Iris pigment epithelial cell (primary cell): Measurements from ENCODE around the gene HOXB2.

Source experiments
- DNase-seq: peaks from one replicate; pipeline ENCODE4 v3.0.0-alpha.2; 2011; ENCODE audit warnings: low read depth

HOXB2 gene

GRCh38 chr17:48541036-48541576 lies 3.8 kb downstream of the HOXB2 start:
- no peak for DNase-seq

- DNase-seq = no peak
Measured at GRCh38 chr17:48540213-48540612, 4.7 kb downstream of the HOXB2 start.

- DNase-seq = peak; percentile 78
Measured at GRCh38 chr17:48539177-48539576, 5.7 kb downstream of the HOXB2 start.

- DNase-seq = no peak
Measured at GRCh38 chr17:48537316-48537715, 7.6 kb downstream of the HOXB2 start.

GRCh38 chr17:48535793-48536559 lies 8.9 kb downstream of the HOXB2 start:
- DNase-seq = peak; percentile 24

- DNase-seq = no peak
Measured at GRCh38 chr17:48532261-48532660, 12.6 kb downstream of the HOXB2 start.

- DNase-seq = no peak
Measured at GRCh38 chr17:48530887-48531272, 14.0 kb downstream of the HOXB2 start, which contains the start of gene HOXB1. Gene HOXB1, minus strand, starts transcription at chr17:48531011. Its CDS starts 107 bp downstream, at chr17:48530904.

GRCh38 chr17:48530208-48530886 lies 14.6 kb downstream of the HOXB2 start:
- DNase-seq = no peak

- no peak for DNase-seq
Measured at GRCh38 chr17:48529683-48530009, 15.3 kb downstream of the HOXB2 start.

- no peak for DNase-seq
Measured at GRCh38 chr17:48528936-48529682, 15.8 kb downstream of the HOXB2 start.

GRCh38 chr17:48528153-48528935 lies 16.6 kb downstream of the HOXB2 start:
- no peak for DNase-seq

GRCh38 chr17:48527547-48527932 lies 17.4 kb downstream of the HOXB2 start:
- DNase-seq = no peak

GRCh38 chr17:48526608-48527546 lies 18.0 kb downstream of the HOXB2 start:
- no peak for DNase-seq

GRCh38 chr17:48523010-48523409 lies 21.9 kb downstream of the HOXB2 start:
- no peak for DNase-seq

GRCh38 chr17:48522031-48522653 lies 22.8 kb downstream of the HOXB2 start:
- peak; percentile 51 for DNase-seq

- DNase-seq = no peak
Measured at GRCh38 chr17:48520631-48521079, 24.3 kb downstream of the HOXB2 start.

GRCh38 chr17:48519427-48519826 lies 25.5 kb downstream of the HOXB2 start:
- no peak for DNase-seq

GRCh38 chr17:48517478-48517877 lies 27.4 kb downstream of the HOXB2 start:
- no peak for DNase-seq

GRCh38 chr17:48515925-48516900 lies 28.7 kb downstream of the HOXB2 start:
- DNase-seq = no peak
